Measurements from ENCODE around the gene EGLN2.
"Not testable (repeated sequence)": the region's sequence is repeated elsewhere in the genome, so short reads cannot be mapped to it uniquely, and the experiment has no call there.

Gene EGLN2

DNA sequence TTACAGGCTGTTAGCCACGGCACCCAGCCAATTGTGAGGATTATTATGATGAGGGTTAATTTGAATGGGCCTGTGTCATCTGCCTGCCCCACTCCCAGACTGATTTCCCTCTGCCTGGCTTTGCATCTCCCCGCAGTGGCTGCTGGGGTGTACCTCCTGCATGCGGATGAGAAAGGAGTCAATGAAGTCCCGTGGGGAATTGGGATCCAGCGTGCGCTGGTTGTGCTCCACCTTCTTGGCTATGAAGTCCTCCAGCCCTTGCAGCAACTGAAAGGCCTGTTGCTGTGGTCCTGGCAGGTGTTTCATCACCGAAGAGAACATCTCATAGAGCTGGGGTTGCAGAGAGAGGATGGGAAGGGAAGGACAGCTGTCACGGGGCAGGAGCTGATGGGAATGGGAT lies 47.7 kb downstream of the EGLN2 start:
- DNase-seq (ENCODE audit: low spot score): not testable (repeated sequence)

GRCh38 chr19:40850277-40850676 lies 51.3 kb downstream of the EGLN2 start, which contains the start of gene CYP2A6:
CYP2A6 (minus strand) TSS chr19:40850447; CDS start chr19:40850426, 21 bp downstream.
- DNase-seq (ENCODE audit: low spot score): not testable (repeated sequence)

DNA sequence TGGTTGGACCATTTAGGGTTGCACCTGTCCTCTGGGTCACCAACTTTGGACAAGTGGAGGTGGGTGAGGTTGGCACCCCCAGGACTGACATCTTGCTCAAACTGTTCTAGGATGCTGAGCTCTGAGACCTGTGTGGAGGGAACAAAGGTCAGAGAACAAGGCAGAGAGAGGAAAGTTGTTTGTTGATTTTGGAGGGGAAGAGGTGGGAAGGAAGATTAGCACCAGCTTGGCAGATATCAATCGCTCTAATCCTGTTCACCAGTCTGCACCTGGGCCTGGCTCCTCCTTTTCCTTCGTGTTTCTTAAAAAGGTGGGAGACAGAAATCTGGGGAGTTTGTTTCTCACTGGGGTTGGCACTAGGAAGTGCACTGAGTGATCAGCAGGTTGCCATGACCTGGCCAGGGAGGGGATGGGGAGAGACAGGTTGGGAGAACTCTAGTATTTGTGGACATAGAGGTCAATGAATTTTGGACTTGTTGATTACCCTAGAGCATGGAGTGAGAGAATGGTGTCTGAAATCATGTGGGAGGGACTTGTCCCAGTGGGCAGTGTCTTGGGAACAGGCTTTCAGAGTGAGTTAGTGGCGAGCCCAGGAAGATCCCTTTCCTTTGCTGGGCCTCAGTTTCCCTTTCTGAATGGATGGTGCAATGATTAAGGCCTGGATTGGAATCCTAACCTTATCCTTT lies 53.6 kb downstream of the EGLN2 start:
- not testable (repeated sequence) for DNase-seq (ENCODE audit: low spot score)

All from SW480 (cell line).